WTC11 (cell line): ENCODE results near the gene TRAPPC3. TPM values are rescaled to one million over a fixed set of nuclear protein-coding genes. Genes with fewer than 3 reads are reported as not detected.

Experiments
- ATAC-seq: fragments of 200-7000 bp; cut with Tn5 transposase; 2 replicates; pipeline ENCODE4 v1.10.0; 2021; ENCODE audit warnings: mild to moderate bottlenecking, moderate library complexity
- CTCF ChIA-PET: fragments of 300-600 bp; sonication (Branson Sonifier 250); formaldehyde crosslinking; loops from one replicate; lab custom pipeline; 2021; ENCODE audit warnings: antibody characterized with exemption; lab: Charles Lee
- POLR2A ChIA-PET: fragments of 350-600 bp; sonication (Branson Sonifier 250); formaldehyde crosslinking; loops from one replicate; lab custom pipeline; 2021; ENCODE audit warnings: antibody characterized with exemption; lab: Charles Lee
- DNase-seq: peaks from one replicate; pipeline ENCODE4 v3.0.0; 2021; ENCODE audit warnings: low spot score
- H3K27ac Mint-ChIP-seq: 2 replicates; pipeline ENCODE4 v1.8.0; 2021; ENCODE audit warnings: mixed read lengths
- H3K27me3 Mint-ChIP-seq: 2 replicates; pipeline ENCODE4 v1.8.0; 2021; ENCODE audit warnings: low read depth, mild to moderate bottlenecking, moderate library complexity, mixed read lengths
- H3K36me3 Mint-ChIP-seq: 2 replicates; pipeline ENCODE4 v1.8.0; 2021; ENCODE audit warnings: mixed read lengths
- H3K4me1 Mint-ChIP-seq: 2 replicates; pipeline ENCODE4 v1.8.0; 2022; ENCODE audit warnings: mixed read lengths
- H3K4me3 Mint-ChIP-seq: 2 replicates; pipeline ENCODE4 v1.8.0; 2021; ENCODE audit warnings: mild to moderate bottlenecking, moderate library complexity, mixed read lengths
- H3K9me3 Mint-ChIP-seq: 2 replicates; pipeline ENCODE4 v1.8.0; 2021; ENCODE audit warnings: mixed read lengths
- ATF1 ChIP-seq: sonication (generic); formaldehyde crosslinking; IDR thresholded peaks from 2 replicates; pipeline ENCODE4 v1.8.1; 2023; ENCODE audit warnings: mild to moderate bottlenecking, moderate library complexity, missing genetic modification reagents
- ATF2 ChIP-seq: sonication (generic); formaldehyde crosslinking; IDR thresholded peaks from 2 replicates; pipeline ENCODE4 v1.8.1; 2022; ENCODE audit warnings: low read depth, missing genetic modification reagents, borderline replicate concordance
- ELF4 ChIP-seq: sonication (generic); formaldehyde crosslinking; IDR thresholded peaks from 2 replicates; pipeline ENCODE4 v1.8.1; 2022; ENCODE audit warnings: low read depth, mild to moderate bottlenecking, moderate library complexity, missing genetic modification reagents
- ERG ChIP-seq: fragments of 250-450 bp; sonication (Bioruptor Pico); IDR thresholded peaks from 2 replicates; pipeline ENCODE4 v1.8.0; 2021; ENCODE audit warnings: mild to moderate bottlenecking
- HMGXB4 ChIP-seq: sonication (generic); formaldehyde crosslinking; IDR thresholded peaks from 2 replicates; pipeline ENCODE4 v1.8.1; 2023; ENCODE audit warnings: mild to moderate bottlenecking, moderate library complexity, missing genetic modification reagents
- IRF2 ChIP-seq: sonication (generic); formaldehyde crosslinking; IDR thresholded peaks from 2 replicates; pipeline ENCODE4 v1.8.0; 2022; ENCODE audit warnings: low read depth, missing genetic modification reagents, borderline replicate concordance
- JUN ChIP-seq: sonication (generic); formaldehyde crosslinking; IDR thresholded peaks from 2 replicates; pipeline ENCODE4 v1.8.0; 2023; ENCODE audit warnings: mild to moderate bottlenecking, missing genetic modification reagents
- NFATC4 ChIP-seq: fragments of 250-450 bp; sonication (Bioruptor Pico); IDR thresholded peaks from 2 replicates; pipeline ENCODE4 v1.9.0; 2021; ENCODE audit warnings: mild to moderate bottlenecking
- NFYB ChIP-seq: sonication (generic); formaldehyde crosslinking; conservative IDR thresholded peaks from 2 replicates; pipeline ENCODE4 v1.8.0; 2022; ENCODE audit warnings: low read depth, missing genetic modification reagents
- NR2C2 ChIP-seq: sonication (generic); formaldehyde crosslinking; IDR thresholded peaks from 2 replicates; pipeline ENCODE4 v1.8.0; 2022; ENCODE audit warnings: mild to moderate bottlenecking, missing genetic modification reagents
- SP1 ChIP-seq: sonication (generic); formaldehyde crosslinking; conservative IDR thresholded peaks from 2 replicates; pipeline ENCODE4 v1.8.1; 2022; ENCODE audit warnings: missing genetic modification reagents
- ZBTB43 ChIP-seq: sonication (generic); formaldehyde crosslinking; IDR thresholded peaks from 2 replicates; pipeline ENCODE4 v1.8.1; 2023; ENCODE audit warnings: mild to moderate bottlenecking, missing genetic modification reagents
- ZMAT4 ChIP-seq: fragments of 250-450 bp; sonication (Bioruptor Pico); IDR thresholded peaks from 2 replicates; pipeline ENCODE4 v1.9.0; 2021; ENCODE audit warnings: mild to moderate bottlenecking
- ZNF121 ChIP-seq: sonication (generic); formaldehyde crosslinking; IDR thresholded peaks from 2 replicates; pipeline ENCODE4 v1.8.0; 2023; ENCODE audit warnings: missing genetic modification reagents
- ZNF232 ChIP-seq: sonication (generic); formaldehyde crosslinking; IDR thresholded peaks from 2 replicates; pipeline ENCODE4 v1.8.0; 2022; ENCODE audit warnings: mild to moderate bottlenecking, missing genetic modification reagents
- ZNF425 ChIP-seq: fragments of 250-450 bp; sonication (Bioruptor Pico); conservative IDR thresholded peaks from 2 replicates; pipeline ENCODE4 v1.9.0; 2021; ENCODE audit warnings: mild to moderate bottlenecking
- ZNF512 ChIP-seq: sonication (generic); formaldehyde crosslinking; IDR thresholded peaks from 2 replicates; pipeline ENCODE4 v1.8.1; 2022; ENCODE audit warnings: missing genetic modification reagents, borderline replicate concordance
- ZNF671 ChIP-seq: fragments of 250-450 bp; sonication (Bioruptor Pico); IDR thresholded peaks from 2 replicates; pipeline ENCODE4 v1.8.0; 2021; ENCODE audit warnings: mild to moderate bottlenecking
- total RNA-seq: library from RNA; stranded (reverse); gene quantifications from 3 replicates; pipeline ENCODE4 v1.2.3, GENCODE V29; 2021

Gene TRAPPC3
- total RNA-seq, 1 experiment from 2014 or later = 48.9 TPM

- Mint-ChIP-seq H3K36me3 (peaks cover 6% of the 10 kb centered on the region), H3K9me3 (no peaks in the 10 kb centered on the region), H3K27ac (0 out of 2 replicates have a peak overlapping the region, but pooled peaks have one; percentile 36), H3K27me3 (peaks cover 37% of the 10 kb centered on the region), H3K4me3 (peak overlapping the region; percentile 90; the same call in 1 of the 2 replicates), H3K4me1 (peaks cover 38% of the 10 kb centered on the region)
- DNase-seq (no peak), ATAC-seq (no peak)
- POLR2A ChIA-PET = interaction anchor here (0.5 to 2.6 kb wide), 2 partner anchors 10 to 87 kb away, joined by 3 to 19 read pairs; no protein-coding TSS in a partner anchor
- TF ChIP-seq ZNF121 (CRISPR knock-in tag) (peak; percentile 98), ZNF512 (no peak), JUN (CRISPR knock-in tag) (no peak)
- CTCF ChIA-PET = interaction anchor here (0.8 to 5.4 kb wide), 10 partner anchors 10 to 149 kb away, joined by 3 to 213 read pairs (median 14); partner anchors contain the start of gene THRAP3
Observed at GRCh38 chr1:36151134-36151844, 2.0 kb upstream of the TRAPPC3 start.

GRCh38 chr1:36150296-36151133, 1.2 kb upstream of the TRAPPC3 start:
- ATAC-seq (peak; percentile 60), DNase-seq (peak; percentile 84)
- peaks cover 38% of the 10 kb centered on the region for H3K4me1 Mint-ChIP-seq
- ChIA-PET POLR2A (interaction anchor here (0.5 to 2.6 kb wide), 11 partner anchors 10 to 292 kb away, joined by 3 to 25 read pairs (median 8); partner anchors contain the start of genes SH3D21 and THRAP3), CTCF (interaction anchor here (0.6 to 5.4 kb wide), 39 partner anchors 10 to 269 kb away, joined by 3 to 213 read pairs (median 7); partner anchors contain the start of genes LSM10, SH3D21 and THRAP3)
- no peaks in the 10 kb centered on the region for H3K9me3 Mint-ChIP-seq
- H3K36me3 Mint-ChIP-seq = peaks cover 6% of the 10 kb centered on the region
- peak overlapping the region; percentile 87 for H3K27ac Mint-ChIP-seq
- TF ChIP-seq ERG (CRISPR knock-in tag) = no peak
- TF ChIP-seq ELF4 = no peak
- TF ChIP-seq ZNF425 (CRISPR knock-in tag) = no peak
- no peak for TF ChIP-seq ZNF232
- TF ChIP-seq IRF2 (CRISPR knock-in tag) = no peak
- TF ChIP-seq NFYB = peak; percentile 27; the same call in 1 of the 2 replicates
- TF ChIP-seq NR2C2 (CRISPR knock-in tag) = no peak
- TF ChIP-seq ZBTB43 = no peak
- TF ChIP-seq ATF2 (CRISPR knock-in tag) = no peak
- TF ChIP-seq HMGXB4 (CRISPR knock-in tag) = no peak
- TF ChIP-seq ATF1 (CRISPR knock-in tag) = no peak
- no peak for TF ChIP-seq NFATC4 (CRISPR knock-in tag)
- no peak for TF ChIP-seq ZMAT4 (CRISPR knock-in tag)
- TF ChIP-seq SP1 (CRISPR knock-in tag) = 0 out of 2 replicates have a peak, but pooled peaks have one; percentile 35
- TF ChIP-seq ZNF671 = no peak
- TF ChIP-seq ZNF121 (CRISPR knock-in tag) = peak; percentile 11; the same call in 1 of the 2 replicates
- peaks cover 37% of the 10 kb centered on the region for H3K27me3 Mint-ChIP-seq
- peak overlapping the region; percentile 90 for H3K4me3 Mint-ChIP-seq
